Spleen (tissue), 7 donors: ENCODE data around the gene ETHE1.

Experiments
- POLR2A ChIP-seq, 3 donors: fragments of 450-650 bp; IDR thresholded peaks; one replicate each; pipeline ENCODE4 v1.5.1; 2017; ENCODE audit warnings: antibody characterized with exemption in 3 of 3, mild to moderate bottlenecking in 1 of 3
- POLR2AphosphoS5 ChIP-seq, 3 donors: sonication (generic); formaldehyde crosslinking; IDR thresholded peaks; one replicate each; pipeline ENCODE4 v1.5.1; 2017; ENCODE audit warnings: antibody characterized with exemption in 3 of 3
- TF ChIP-seq, protein P1 (sequence below), 11 experiments: fragments of 200-600 bp in 7 of 11; fragments of 450-650 bp in 4 of 11; sonication (generic) in 4 of 11; IDR thresholded peaks in 8 of 11; conservative IDR thresholded peaks in 3 of 11; 1 replicate in 7 of 11; 2 replicates in 4 of 11; pipeline versions ENCODE4 v1.4.0 to v1.8.0; 2016 to 2021; ENCODE audit warnings: antibody characterized with exemption in 11 of 11, inconsistent platforms in 4 of 11, mild to moderate bottlenecking in 1 of 11
- donor health status: DM: no; HTN: no; CAD: no; lungs with moderate emphysema.
- donor health status: DM: no; HTN: no; CAD: no.
- donor health status: DM: no; HTN: no; CAD: no.

DNA sequence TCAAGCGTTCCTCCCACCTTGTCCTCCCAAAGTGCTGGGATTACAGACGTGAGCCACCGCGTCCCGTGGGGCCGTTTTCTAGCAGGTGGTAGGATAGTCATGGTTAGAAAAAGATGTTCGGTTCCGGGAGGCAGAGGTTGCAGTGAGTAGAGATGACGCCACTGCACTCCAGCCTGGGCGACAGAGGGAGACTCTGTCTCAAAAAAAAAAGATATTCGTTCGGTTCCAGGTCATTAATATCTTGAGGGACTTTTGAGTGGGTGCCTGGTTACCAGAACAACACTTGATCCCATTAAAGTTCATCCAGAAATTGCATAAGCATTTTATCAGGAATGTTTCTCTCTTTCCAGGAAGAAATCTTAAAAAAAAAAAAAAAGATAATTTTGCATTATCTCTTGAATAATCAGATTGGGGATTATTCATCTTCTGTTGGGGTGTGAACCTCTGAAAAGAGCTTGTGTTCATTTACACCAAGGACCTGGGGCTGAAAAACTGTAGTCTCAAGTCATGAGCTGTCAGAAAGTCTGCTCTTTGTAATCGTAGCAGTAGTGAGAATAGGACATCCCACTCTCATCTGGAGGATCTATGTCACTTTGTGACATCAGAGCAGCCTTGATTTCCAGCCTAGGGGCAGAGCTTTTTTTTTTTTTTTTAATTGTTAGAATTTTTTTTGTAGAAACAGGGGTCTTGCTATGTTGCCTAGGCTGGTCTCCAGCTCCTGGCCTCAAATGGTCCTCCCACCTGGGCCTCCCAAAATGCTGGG, 1.0 kb upstream of the ETHE1 start:
- TF ChIP-seq, protein P1, sequence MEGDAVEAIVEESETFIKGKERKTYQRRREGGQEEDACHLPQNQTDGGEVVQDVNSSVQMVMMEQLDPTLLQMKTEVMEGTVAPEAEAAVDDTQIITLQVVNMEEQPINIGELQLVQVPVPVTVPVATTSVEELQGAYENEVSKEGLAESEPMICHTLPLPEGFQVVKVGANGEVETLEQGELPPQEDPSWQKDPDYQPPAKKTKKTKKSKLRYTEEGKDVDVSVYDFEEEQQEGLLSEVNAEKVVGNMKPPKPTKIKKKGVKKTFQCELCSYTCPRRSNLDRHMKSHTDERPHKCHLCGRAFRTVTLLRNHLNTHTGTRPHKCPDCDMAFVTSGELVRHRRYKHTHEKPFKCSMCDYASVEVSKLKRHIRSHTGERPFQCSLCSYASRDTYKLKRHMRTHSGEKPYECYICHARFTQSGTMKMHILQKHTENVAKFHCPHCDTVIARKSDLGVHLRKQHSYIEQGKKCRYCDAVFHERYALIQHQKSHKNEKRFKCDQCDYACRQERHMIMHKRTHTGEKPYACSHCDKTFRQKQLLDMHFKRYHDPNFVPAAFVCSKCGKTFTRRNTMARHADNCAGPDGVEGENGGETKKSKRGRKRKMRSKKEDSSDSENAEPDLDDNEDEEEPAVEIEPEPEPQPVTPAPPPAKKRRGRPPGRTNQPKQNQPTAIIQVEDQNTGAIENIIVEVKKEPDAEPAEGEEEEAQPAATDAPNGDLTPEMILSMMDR (IDR thresholded peaks at IDR 0.05 in 8 of 11, conservative IDR thresholded peaks at IDR 0.05 in 3 of 11), result no peak
- TF ChIP-seq POLR2AphosphoS5 (IDR thresholded peaks at IDR 0.05) (no peak), POLR2A (IDR thresholded peaks at IDR 0.05) (no peak)
